GM21367 (cell line): Measurements from ENCODE around the gene PLA2G6.

ENCODE experiments used
- ATAC-seq: cut with Tn5 transposase; IDR thresholded peaks from one replicate; pipeline ENCODE4 v1.9.1; 2021; ENCODE audit not compliant: unreplicated experiment

Gene PLA2G6

GRCh38 chr22:38181453-38182200, at the start of gene PLA2G6:
TSS of gene PLA2G6 (minus strand) at chr22:38181830. CDS start at chr22:38169426, 12,404 bp downstream.
- ATAC-seq, result peak; percentile 72

DNA sequence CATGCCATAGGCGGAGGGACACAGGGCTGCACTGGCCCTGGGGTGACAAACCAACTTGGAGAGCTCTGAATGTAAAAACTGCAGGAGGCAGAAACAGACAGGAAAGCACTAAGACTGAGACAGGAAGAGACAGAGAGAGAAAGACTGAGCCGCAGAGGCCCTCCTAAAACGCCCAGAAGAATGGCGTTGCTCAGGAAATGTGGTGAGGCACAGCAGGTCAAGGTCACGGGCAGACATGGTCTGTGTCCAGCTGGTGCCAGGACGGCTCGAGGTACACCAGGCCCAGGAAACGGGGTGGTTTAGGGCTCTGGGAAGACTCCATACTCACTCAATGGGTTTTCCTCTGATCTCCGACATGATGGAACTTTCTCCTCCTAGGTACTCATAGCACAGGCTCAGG, 49.3 kb upstream of the PLA2G6 start:
- no peak for ATAC-seq

DNA sequence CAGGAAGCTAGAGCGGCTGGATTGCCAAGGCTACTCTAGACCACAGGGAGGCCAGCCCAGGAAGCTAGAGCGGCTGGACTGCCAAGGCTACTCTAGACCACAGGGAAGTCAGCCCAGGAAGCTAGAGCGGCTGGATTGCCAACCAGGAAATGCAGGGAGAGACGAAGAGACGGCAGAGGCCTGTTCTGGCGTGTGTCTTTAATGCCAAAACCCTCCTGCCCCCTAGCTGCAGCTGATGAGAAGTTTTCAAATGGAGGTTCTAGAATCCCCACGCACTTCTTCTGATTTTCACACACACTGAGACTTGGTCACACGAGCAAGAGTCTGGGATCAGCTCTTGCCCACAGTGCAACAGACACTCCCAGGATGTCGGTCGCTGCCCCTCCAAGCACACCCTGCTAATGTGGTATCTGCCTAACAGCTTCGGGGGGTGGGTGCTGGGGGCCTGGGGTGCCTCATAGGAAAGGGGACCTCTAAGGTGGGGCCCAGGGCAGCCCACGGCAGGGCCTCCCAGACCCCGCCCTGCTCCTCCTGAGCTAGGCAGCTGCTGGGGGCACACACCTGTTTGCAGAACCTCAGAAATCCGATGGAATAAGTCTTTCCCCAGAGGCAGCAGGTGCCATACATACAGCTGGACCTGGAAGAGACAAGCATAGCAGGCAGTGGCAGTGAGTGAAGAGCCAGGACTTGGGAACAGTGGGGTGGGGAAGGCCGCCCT, 48.6 kb upstream of the PLA2G6 start:
- ATAC-seq, result no peak

- no peak for ATAC-seq
Observed at GRCh38 chr22:38228873-38229740, 47.5 kb upstream of the PLA2G6 start.

- no peak for ATAC-seq
Observed at GRCh38 chr22:38228326-38228872, 46.8 kb upstream of the PLA2G6 start.

GRCh38 chr22:38226853-38227649, 45.4 kb upstream of the PLA2G6 start:
- ATAC-seq, result no peak

DNA sequence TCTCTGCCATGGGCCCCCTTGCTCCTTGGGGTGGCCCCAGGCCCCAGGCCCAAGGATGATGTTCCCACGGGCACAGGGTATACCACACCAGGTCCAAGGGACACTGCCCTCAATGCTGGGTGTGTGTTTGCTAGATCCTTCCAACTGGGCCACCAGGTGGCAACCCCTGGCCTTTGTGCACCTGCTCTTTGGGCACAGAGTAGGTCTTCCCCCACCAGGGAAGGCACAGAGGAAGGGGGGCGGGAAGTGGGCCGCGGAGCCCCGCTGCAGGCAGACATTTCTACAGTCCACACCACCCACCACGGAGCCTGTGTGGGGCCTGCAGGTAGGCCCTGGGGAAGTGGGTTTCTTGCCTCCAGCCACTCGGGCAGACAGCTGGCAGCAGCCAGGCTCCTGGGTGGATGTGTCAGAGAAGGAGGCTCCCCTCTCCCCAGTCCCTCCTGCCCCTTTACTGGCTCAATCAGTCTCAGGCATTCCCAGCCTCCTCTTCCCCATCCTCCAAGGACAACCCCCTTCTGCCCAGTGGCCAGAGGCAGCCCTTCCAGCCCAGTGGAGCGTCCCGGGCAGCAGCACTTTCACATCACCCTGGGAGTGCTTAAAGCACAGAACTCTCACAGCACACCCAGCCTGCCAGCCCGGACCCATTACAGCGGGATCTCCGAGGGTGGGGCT, 41.8 kb upstream of the PLA2G6 start:
- ATAC-seq, result no peak

DNA sequence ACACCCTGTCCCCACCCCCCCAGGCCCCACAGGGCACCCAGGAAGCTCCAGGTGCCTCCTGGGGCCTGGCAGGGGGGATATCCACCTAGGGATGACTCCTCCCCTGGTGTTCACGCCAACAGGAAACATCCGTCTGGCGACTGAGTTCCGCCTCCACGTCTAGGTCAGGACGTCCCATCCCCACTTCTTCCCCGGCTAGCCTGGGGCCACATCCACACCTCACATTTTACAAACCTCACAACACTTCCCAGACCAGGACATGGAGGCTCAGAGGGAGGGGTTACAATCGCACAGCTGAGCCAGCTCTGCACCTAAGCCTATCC, 41.1 kb upstream of the PLA2G6 start:
- ATAC-seq, result no peak

- ATAC-seq, result no peak
Observed at GRCh38 chr22:38221908-38222796, 40.5 kb upstream of the PLA2G6 start.

GRCh38 chr22:38221407-38221806, 39.8 kb upstream of the PLA2G6 start:
- no peak for ATAC-seq

DNA sequence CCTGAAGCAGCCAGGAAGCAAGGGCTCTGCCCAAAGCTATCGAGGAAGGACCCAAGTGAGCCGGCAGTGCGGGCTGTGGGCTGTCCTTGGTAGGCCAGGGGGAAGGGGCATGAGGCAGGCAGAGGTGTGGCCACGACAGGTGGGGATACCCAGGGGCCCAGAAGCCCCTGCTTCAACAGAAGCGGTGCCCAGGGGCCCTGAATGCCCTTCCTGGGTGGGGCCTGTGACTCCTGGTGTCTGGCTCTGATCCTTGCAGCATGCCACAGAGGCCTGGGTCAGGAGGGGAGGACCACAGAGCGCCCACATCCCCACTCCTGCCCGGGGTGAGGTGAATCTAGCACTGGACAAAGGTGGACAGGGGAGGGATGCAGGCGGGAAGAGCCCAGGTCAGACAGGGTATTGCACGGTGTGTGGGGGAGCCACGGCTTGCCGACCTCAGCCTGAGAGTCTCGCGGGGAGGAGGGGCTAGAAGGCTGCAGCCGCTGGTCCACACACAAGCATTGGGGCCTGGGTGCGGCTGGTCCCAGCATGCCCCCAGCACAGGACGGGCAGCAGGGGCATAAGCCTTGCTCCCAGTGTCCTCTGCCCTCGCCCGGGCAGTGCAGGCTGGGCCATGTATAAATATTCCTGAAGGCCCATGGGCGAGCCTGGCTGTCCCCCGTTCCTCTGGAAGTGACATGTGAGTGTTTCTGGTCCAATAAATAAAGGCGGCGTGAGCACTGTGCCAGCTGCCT, 39.2 kb upstream of the PLA2G6 start:
- no peak for ATAC-seq

DNA sequence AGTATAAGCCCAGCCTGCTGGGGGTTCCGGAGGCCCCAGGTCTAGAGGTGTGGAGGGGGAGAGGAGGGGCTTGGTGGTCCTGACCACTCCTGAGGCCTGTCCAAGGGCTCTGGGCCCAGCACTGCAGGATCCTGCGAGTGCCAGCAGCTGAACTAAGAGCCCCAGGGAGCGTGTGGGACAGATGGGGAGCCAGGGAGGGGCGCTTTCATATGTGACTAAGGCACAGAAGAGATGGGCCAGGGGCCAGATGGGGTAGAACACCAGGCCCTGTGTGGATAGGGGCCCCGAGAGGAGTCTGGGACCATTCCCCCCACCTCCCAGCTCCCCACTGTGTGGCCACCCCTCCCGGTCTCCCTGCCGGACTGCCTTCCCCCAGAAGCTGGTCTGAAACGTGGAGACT, 38.5 kb upstream of the PLA2G6 start:
- no peak for ATAC-seq

DNA sequence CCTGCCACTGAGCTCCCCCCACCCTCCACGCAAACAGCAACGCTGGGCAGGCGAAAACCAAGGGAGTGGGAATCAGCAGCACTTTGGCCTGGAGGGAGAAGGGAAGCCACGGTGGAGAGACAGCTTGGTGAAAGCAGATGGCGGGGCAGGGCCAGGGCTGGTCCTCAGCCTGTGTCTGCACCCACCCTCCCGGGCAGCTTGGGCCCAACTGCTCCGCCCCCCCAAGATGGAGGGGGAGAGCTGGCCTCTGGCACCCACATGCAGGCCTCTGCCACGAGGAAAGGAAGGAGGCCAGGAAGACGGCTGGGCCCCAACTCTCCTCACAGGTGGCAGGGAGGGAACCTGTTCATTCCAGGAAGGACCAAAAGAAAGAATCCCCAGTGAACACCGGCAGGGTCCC, 38.0 kb upstream of the PLA2G6 start:
- no peak for ATAC-seq

GRCh38 chr22:38218661-38219622, 37.3 kb upstream of the PLA2G6 start:
- no peak for ATAC-seq

DNA sequence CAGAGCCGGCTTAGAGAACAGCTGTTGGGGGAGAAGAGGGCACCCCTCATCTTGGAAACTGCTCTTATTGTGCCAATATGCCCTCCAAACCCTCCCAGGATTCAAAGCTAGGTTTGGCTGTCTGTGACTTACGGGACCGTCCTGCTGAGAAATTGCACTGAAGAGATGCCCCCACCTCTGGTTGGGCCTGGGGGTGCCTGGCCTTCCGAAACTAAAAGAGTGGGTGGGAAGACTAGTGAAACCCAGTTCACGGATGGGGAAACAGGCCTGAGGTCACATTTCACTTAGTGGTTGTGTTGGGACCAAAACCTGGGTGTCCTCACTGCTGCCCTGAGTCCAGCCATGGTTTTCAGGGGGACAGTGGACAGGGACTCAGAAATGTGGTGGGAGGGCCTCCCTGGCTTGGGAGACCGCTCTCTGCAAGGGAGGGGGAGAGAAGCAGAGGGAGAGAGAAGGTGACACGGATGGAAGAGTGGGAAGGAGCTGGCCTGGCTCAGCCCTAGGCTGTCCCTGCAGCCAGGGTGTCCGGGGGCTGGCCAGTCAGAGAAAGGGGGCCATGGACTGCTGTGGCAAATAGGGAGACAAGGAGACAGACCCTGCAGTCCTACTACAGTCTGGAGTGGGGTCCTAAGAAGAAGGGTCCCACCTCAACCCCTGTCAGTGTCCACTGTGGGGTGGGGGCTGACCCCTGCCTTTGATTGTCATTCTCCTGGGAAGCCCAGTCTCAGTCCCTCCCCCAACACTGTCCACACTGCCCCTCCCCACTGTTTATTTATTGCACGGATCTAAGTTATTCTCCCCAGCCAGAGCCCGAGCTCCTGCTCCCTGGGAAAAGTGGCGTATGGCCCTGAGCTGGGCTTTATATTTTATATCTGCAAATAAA, 33.8 kb upstream of the PLA2G6 start:
- ATAC-seq, result no peak

DNA sequence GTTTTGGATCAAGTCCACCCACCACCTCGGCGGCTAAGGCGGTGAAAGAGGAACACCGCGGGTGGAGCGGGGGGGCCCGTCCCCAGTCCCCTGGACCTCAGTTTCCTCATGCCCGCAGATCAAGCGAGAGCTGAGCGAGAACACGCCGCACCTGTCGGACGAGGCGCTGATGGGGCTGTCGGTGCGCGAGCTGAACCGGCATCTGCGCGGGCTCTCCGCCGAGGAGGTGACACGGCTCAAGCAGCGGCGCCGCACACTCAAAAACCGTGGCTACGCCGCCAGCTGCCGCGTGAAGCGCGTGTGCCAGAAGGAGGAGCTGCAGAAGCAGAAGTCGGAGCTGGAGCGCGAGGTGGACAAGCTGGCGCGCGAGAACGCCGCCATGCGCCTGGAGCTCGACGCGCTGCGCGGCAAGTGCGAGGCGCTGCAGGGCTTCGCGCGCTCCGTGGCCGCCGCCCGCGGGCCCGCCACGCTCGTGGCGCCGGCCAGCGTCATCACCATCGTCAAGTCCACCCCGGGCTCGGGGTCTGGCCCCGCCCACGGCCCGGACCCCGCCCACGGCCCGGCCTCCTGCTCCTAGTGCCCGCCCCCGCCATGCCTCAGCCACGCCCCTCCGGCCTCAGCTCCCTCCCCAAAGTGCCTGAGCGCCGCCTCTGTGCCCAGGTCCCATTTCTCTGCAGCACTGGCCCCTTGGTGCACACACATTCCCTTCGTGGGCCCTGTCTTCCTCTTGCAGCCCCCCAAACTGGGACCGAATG, 32.8 kb upstream of the PLA2G6 start:
- ATAC-seq, result no peak
